WTC11 (cell line): ENCODE measurements around the gene AK9. TPM values are rescaled to one million over a fixed set of nuclear protein-coding genes. Genes with fewer than 3 reads are reported as not detected.

Experiments
- ATAC-seq: fragments of 200-7000 bp; cut with Tn5 transposase; 2 replicates; pipeline ENCODE4 v1.10.0; 2021; ENCODE audit warnings: mild to moderate bottlenecking, moderate library complexity
- CTCF ChIA-PET: fragments of 300-600 bp; sonication (Branson Sonifier 250); formaldehyde crosslinking; loops from one replicate; lab custom pipeline; 2021; ENCODE audit warnings: antibody characterized with exemption; lab: Charles Lee
- POLR2A ChIA-PET: fragments of 350-600 bp; sonication (Branson Sonifier 250); formaldehyde crosslinking; loops from one replicate; lab custom pipeline; 2021; ENCODE audit warnings: antibody characterized with exemption; lab: Charles Lee
- DNase-seq: peaks from one replicate; pipeline ENCODE4 v3.0.0; 2021; ENCODE audit warnings: low spot score
- H3K27ac Mint-ChIP-seq: 2 replicates; pipeline ENCODE4 v1.8.0; 2021; ENCODE audit warnings: mixed read lengths
- H3K27me3 Mint-ChIP-seq: 2 replicates; pipeline ENCODE4 v1.8.0; 2021; ENCODE audit warnings: low read depth, mild to moderate bottlenecking, moderate library complexity, mixed read lengths
- H3K36me3 Mint-ChIP-seq: 2 replicates; pipeline ENCODE4 v1.8.0; 2021; ENCODE audit warnings: mixed read lengths
- H3K4me1 Mint-ChIP-seq: 2 replicates; pipeline ENCODE4 v1.8.0; 2022; ENCODE audit warnings: mixed read lengths
- H3K4me3 Mint-ChIP-seq: 2 replicates; pipeline ENCODE4 v1.8.0; 2021; ENCODE audit warnings: mild to moderate bottlenecking, moderate library complexity, mixed read lengths
- H3K9me3 Mint-ChIP-seq: 2 replicates; pipeline ENCODE4 v1.8.0; 2021; ENCODE audit warnings: mixed read lengths
- AFF4 ChIP-seq: sonication (generic); formaldehyde crosslinking; IDR thresholded peaks from 2 replicates; pipeline ENCODE4 v1.8.1; 2023; ENCODE audit warnings: mild to moderate bottlenecking, missing genetic modification reagents, borderline replicate concordance
- CREM ChIP-seq: sonication (generic); formaldehyde crosslinking; IDR thresholded peaks from 2 replicates; pipeline ENCODE4 v1.8.1; 2022; ENCODE audit warnings: mild to moderate bottlenecking, missing genetic modification reagents, moderate library complexity
- ELF4 ChIP-seq: sonication (generic); formaldehyde crosslinking; IDR thresholded peaks from 2 replicates; pipeline ENCODE4 v1.8.1; 2022; ENCODE audit warnings: low read depth, mild to moderate bottlenecking, moderate library complexity, missing genetic modification reagents
- ESRRA ChIP-seq: sonication (generic); formaldehyde crosslinking; IDR thresholded peaks from 2 replicates; pipeline ENCODE4 v1.8.1; 2022; ENCODE audit warnings: mild to moderate bottlenecking, missing genetic modification reagents, borderline replicate concordance
- FOXP1 ChIP-seq: sonication (generic); formaldehyde crosslinking; IDR thresholded peaks from 2 replicates; pipeline ENCODE4 v1.8.0; 2022; ENCODE audit warnings: missing genetic modification reagents, mild to moderate bottlenecking, moderate library complexity, borderline replicate concordance
- GABPB1 ChIP-seq: sonication (generic); formaldehyde crosslinking; IDR thresholded peaks from 2 replicates; pipeline ENCODE4 v1.8.1; 2023; ENCODE audit warnings: mild to moderate bottlenecking, missing genetic modification reagents
- IRF2 ChIP-seq: sonication (generic); formaldehyde crosslinking; IDR thresholded peaks from 2 replicates; pipeline ENCODE4 v1.8.0; 2022; ENCODE audit warnings: low read depth, missing genetic modification reagents, borderline replicate concordance
- NFE2L1 ChIP-seq: sonication (generic); formaldehyde crosslinking; IDR thresholded peaks from 2 replicates; pipeline ENCODE4 v1.8.1; 2023; ENCODE audit warnings: missing genetic modification reagents
- NR2C2 ChIP-seq: sonication (generic); formaldehyde crosslinking; IDR thresholded peaks from 2 replicates; pipeline ENCODE4 v1.8.0; 2022; ENCODE audit warnings: mild to moderate bottlenecking, missing genetic modification reagents
- NR3C1 ChIP-seq: sonication (generic); formaldehyde crosslinking; conservative IDR thresholded peaks from 2 replicates; pipeline ENCODE4 v1.8.1; 2023; ENCODE audit warnings: low read depth, mild to moderate bottlenecking, missing genetic modification reagents
- PRDM15 ChIP-seq: sonication (generic); formaldehyde crosslinking; IDR thresholded peaks from 2 replicates; pipeline ENCODE4 v1.8.0; 2022; ENCODE audit warnings: missing genetic modification reagents
- RELA ChIP-seq: sonication (generic); formaldehyde crosslinking; IDR thresholded peaks from 2 replicates; pipeline ENCODE4 v1.8.1; 2022; ENCODE audit warnings: missing genetic modification reagents, mild to moderate bottlenecking, borderline replicate concordance
- STAT6 ChIP-seq: sonication (generic); formaldehyde crosslinking; conservative IDR thresholded peaks from 2 replicates; pipeline ENCODE4 v1.8.1; 2023; ENCODE audit warnings: mild to moderate bottlenecking, low read depth, missing genetic modification reagents, moderate library complexity
- ZBTB21 ChIP-seq: sonication (generic); formaldehyde crosslinking; IDR thresholded peaks from 2 replicates; pipeline ENCODE4 v1.8.1; 2023; ENCODE audit warnings: mild to moderate bottlenecking, missing genetic modification reagents, borderline replicate concordance
- ZBTB43 ChIP-seq: sonication (generic); formaldehyde crosslinking; IDR thresholded peaks from 2 replicates; pipeline ENCODE4 v1.8.1; 2023; ENCODE audit warnings: mild to moderate bottlenecking, missing genetic modification reagents
- ZNF263 ChIP-seq: sonication (generic); formaldehyde crosslinking; IDR thresholded peaks from 2 replicates; pipeline ENCODE4 v1.8.1; 2022; ENCODE audit warnings: low read depth, mild to moderate bottlenecking, moderate library complexity, missing genetic modification reagents
- ZNF281 ChIP-seq: sonication (generic); formaldehyde crosslinking; IDR thresholded peaks from 2 replicates; pipeline ENCODE4 v1.8.0; 2023; ENCODE audit warnings: mild to moderate bottlenecking, missing genetic modification reagents
- ZSCAN18 ChIP-seq: fragments of 250-450 bp; sonication (Bioruptor Pico); IDR thresholded peaks from 2 replicates; pipeline ENCODE4 v2.1.2; 2022; ENCODE audit warnings: mild to moderate bottlenecking, moderate library complexity
- total RNA-seq: library from RNA; stranded (reverse); gene quantifications from 3 replicates; pipeline ENCODE4 v1.2.3, GENCODE V29; 2021

AK9 gene
- total RNA-seq, 1 experiment from 2014 or later, result 3.7 TPM

GRCh38 chr6:109493865-109494264, 197.1 kb downstream of the AK9 start:
- CTCF ChIA-PET, result no interaction called here
- POLR2A ChIA-PET, result no interaction called here
- no peak overlapping the region for H3K4me3 Mint-ChIP-seq
- ATAC-seq (no peak), DNase-seq (no peak)
- H3K27ac Mint-ChIP-seq, result no peak overlapping the region
- peaks cover 70% of the 10 kb centered on the region for H3K4me1 Mint-ChIP-seq
- no peaks in the 10 kb centered on the region for H3K27me3 Mint-ChIP-seq
- H3K9me3 Mint-ChIP-seq, result no peaks in the 10 kb centered on the region
- H3K36me3 Mint-ChIP-seq, result no peaks in the 10 kb centered on the region
- TF ChIP-seq ZBTB43 (CRISPR knock-in tag) (no peak), PRDM15 (CRISPR knock-in tag) (no peak), ZSCAN18 (CRISPR knock-in tag) (no peak), CREM (CRISPR knock-in tag) (no peak), FOXP1 (CRISPR knock-in tag) (no peak), NR3C1 (CRISPR knock-in tag) (no peak), IRF2 (no peak), ESRRA (CRISPR knock-in tag) (no peak), STAT6 (CRISPR knock-in tag) (no peak), NR2C2 (CRISPR knock-in tag) (no peak), GABPB1 (no peak), NFE2L1 (CRISPR knock-in tag) (no peak), ELF4 (no peak), AFF4 (CRISPR knock-in tag) (no peak), ZNF263 (CRISPR knock-in tag) (no peak), ZNF281 (CRISPR knock-in tag) (no peak), ZBTB21 (CRISPR knock-in tag) (no peak), RELA (CRISPR knock-in tag) (no peak)
